Duodenal mucosa (tissue), 2 donors: ENCODE measurements around the gene NMT1.
A peak's percentile ranks its signal among the peaks of the same experiment; 100 is the strongest.

Source experiments
- H3K27ac ChIP-seq: one replicate; pipeline ENCODE4 v1.7.0; 2013; ENCODE audit warnings: low read depth, low read length
- H3K27me3 ChIP-seq, 2 donors: one replicate each; pipeline ENCODE4 v1.7.0; 2013; ENCODE audit warnings: low read length in 2 of 2, control low read depth in 1 of 2; ENCODE audit not compliant: insufficient read depth in 2 of 2, control insufficient read depth in 1 of 2
- H3K36me3 ChIP-seq, 2 donors: one replicate each; pipeline ENCODE4 v1.7.0; 2013; ENCODE audit warnings: low read length in 2 of 2, control low read depth in 1 of 2; ENCODE audit not compliant: insufficient read depth in 2 of 2, control insufficient read depth in 1 of 2
- H3K4me1 ChIP-seq, 2 donors: one replicate each; pipeline ENCODE4 v1.7.0; 2013; ENCODE audit warnings: low read length in 2 of 2, control low read depth in 1 of 2; ENCODE audit not compliant: insufficient read depth in 2 of 2, control insufficient read depth in 1 of 2
- H3K4me3 ChIP-seq, 2 donors: one replicate each; pipeline ENCODE4 v1.7.0; 2013; ENCODE audit warnings: low read length in 2 of 2, low read depth in 1 of 2
- H3K9ac ChIP-seq, 2 donors: one replicate each; pipeline ENCODE4 v1.7.0; 2013; ENCODE audit warnings: low read length in 2 of 2, low read depth in 1 of 2
- H3K9me3 ChIP-seq, 2 donors: one replicate each; pipeline ENCODE4 v1.7.0; 2013; ENCODE audit warnings: low read length in 2 of 2, control low read depth in 1 of 2; ENCODE audit not compliant: control insufficient read depth in 1 of 2

The NMT1 gene

DNA sequence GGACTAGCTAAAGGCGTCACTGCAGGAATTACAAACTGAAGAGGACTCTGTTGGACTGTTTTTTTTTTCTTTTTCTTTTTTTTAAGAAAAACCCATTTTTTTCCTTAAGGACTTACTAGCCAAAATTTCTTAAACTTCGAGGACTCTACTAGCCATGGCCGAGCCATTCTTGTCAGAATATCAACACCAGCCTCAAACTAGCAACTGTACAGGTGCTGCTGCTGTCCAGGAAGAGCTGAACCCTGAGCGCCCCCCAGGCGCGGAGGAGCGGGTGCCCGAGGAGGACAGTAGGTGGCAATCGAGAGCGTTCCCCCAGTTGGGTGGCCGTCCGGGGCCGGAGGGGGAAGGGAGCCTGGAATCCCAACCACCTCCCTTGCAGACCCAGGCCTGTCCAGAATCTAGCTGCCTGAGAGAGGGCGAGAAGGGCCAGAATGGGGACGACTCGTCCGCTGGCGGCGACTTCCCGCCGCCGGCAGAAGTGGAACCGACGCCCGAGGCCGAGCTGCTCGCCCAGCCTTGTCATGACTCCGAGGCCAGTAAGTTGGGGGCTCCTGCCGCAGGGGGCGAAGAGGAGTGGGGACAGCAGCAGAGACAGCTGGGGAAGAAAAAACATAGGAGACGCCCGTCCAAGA, 88.0 kb downstream of the NMT1 start:
- Histone ChIP-seq H3K9me3 (no peaks in the 10 kb centered on the region), H3K27me3 (no peaks in the 10 kb centered on the region), H3K27ac (peak overlapping the region; percentile 89), H3K9ac (peak overlapping the region; percentile 86 to 96), H3K4me3 (peak overlapping the region; percentile 82 to 97), H3K4me1 (peaks cover 37 to 39% of the 10 kb centered on the region in 2 donors), H3K36me3 (no peaks in the 10 kb centered on the region)

DNA sequence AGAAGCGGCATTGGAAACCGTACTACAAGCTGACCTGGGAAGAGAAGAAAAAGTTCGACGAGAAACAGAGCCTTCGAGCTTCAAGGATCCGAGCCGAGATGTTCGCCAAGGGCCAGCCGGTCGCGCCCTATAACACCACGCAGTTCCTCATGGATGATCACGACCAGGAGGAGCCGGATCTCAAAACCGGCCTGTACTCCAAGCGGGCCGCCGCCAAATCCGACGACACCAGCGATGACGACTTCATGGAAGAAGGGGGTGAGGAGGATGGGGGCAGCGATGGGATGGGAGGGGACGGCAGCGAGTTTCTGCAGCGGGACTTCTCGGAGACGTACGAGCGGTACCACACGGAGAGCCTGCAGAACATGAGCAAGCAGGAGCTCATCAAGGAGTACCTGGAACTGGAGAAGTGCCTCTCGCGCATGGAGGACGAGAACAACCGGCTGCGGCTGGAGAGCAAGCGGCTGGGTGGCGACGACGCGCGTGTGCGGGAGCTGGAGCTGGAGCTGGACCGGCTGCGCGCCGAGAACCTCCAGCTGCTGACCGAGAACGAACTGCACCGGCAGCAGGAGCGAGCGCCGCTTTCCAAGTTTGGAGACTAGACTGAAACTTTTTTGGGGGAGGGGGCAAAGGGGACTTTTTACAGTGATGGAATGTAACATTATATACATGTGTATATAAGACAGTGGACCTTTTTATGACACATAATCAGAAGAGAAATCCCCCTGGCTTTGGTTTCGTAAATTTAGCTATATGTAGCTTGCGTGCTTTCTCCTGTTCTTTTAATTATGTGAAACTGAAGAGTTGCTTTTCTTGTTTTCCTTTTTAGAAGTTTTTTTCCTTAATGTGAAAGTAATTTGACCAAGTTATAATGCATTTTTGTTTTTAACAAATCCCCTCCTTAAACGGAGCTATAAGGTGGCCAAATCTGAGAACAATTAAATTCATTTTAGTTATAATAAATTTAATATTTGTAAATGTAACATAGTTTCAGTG, 88.8 kb downstream of the NMT1 start:
- no peaks in the 10 kb centered on the region for H3K9me3 ChIP-seq
- H3K9ac ChIP-seq = peak overlapping the region; percentile 86 to 96
- peaks cover 32 to 34% of the 10 kb centered on the region in 2 donors for H3K4me1 ChIP-seq
- peak overlapping the region; percentile 82 to 97 for H3K4me3 ChIP-seq
- no peaks in the 10 kb centered on the region for H3K27me3 ChIP-seq
- H3K36me3 ChIP-seq = no peaks in the 10 kb centered on the region
- H3K27ac ChIP-seq = peak overlapping the region; percentile 89

DNA sequence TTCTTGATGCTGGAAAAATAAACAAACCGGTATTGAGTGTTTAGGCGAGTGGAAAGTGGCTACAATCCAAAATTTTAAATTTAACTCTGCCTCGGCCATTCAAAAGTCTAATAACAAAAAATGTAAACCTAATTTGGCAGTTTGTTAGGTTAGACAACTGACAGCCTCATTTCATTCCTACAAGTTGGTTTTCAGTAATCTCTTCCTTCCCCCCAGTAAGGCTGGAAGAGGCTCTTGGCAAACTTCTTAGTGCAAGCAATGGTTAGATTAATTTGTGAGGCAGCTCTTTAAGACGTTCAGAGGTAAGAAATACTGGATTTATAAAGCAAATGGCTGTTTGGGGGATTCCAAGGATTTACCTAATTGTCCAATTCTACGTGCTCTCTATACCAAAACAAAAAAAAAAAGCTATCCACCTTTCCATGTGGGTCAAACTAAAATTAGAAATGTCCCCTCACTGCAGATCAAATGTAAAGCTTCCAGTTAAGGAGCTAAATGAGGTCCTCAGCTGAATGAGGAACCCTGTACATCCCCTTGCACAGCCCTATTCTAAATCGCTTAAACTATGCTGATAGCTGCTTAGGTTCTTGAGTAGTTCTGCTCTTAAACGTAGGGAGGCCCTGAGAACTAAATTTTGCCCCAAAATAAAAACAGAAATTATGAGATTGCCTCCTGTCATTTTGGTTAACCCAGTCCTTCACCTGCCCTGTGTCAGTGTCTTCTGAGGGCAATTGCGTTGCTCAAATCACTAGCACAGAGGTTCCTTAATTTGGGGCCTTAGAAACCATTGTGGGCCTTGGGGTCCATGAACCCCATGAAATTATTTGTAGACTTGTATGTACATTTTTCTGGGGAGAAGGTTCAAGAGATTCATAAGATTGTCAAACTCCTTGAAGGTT, 90.0 kb downstream of the NMT1 start:
- Histone ChIP-seq H3K4me1 (peaks cover 24 to 29% of the 10 kb centered on the region in 2 donors), H3K27me3 (no peaks in the 10 kb centered on the region), H3K4me3 (peak overlapping the region; percentile 82 to 97), H3K36me3 (no peaks in the 10 kb centered on the region), H3K9me3 (no peaks in the 10 kb centered on the region), H3K9ac (peak overlapping the region; percentile 16 to 52), H3K27ac (no peak overlapping the region)

DNA sequence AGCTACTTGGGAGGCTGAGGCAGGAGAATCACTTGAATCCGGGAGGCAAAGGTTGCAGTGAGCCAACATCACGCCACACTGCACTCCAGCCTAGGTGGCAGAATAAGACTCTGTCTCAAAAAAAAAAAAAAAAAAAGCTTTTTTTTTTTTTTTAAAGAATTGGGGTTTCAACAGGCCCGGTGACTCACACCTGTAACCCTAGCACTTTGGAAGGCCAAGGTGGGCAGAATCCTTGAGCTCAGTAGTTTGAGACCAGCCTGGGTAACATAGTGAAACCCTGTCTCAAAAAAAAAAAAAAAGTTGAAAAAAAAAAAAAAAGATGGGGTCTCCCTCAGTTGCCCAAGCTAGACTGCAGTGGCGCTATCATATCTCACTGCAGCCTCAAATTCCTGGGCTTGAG, 93.9 kb downstream of the NMT1 start:
- Histone ChIP-seq H3K36me3 (no peaks in the 10 kb centered on the region), H3K9ac (no peak overlapping the region), H3K4me3 (no peak overlapping the region), H3K4me1 (peaks cover 31 to 34% of the 10 kb centered on the region in 2 donors), H3K9me3 (no peaks in the 10 kb centered on the region), H3K27ac (no peak overlapping the region), H3K27me3 (no peaks in the 10 kb centered on the region)

DNA sequence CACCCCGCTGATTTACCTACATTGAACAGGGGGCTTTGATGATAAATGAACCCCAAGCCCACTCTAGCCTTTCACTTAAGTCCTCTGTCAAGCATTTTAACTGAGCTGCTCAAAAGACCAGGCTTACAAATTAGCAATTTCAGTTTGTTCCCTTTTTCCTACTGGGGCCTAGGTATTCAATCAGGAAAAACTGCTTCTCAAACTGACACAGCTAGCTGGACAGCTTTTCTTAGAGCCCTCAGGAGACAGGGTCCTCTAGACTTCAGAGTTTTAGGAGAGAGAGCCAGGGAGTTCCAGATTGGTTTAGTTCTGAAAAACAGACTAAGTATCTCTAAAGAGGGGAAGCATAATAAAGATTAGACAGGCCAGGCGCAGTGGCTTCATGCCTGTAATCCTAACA, 94.4 kb downstream of the NMT1 start:
- Histone ChIP-seq H3K27ac (no peak overlapping the region), H3K36me3 (no peaks in the 10 kb centered on the region), H3K9ac (no peak overlapping the region), H3K4me1 (peaks cover 32 to 36% of the 10 kb centered on the region in 2 donors), H3K4me3 (no peak overlapping the region), H3K9me3 (no peaks in the 10 kb centered on the region), H3K27me3 (no peaks in the 10 kb centered on the region)

DNA sequence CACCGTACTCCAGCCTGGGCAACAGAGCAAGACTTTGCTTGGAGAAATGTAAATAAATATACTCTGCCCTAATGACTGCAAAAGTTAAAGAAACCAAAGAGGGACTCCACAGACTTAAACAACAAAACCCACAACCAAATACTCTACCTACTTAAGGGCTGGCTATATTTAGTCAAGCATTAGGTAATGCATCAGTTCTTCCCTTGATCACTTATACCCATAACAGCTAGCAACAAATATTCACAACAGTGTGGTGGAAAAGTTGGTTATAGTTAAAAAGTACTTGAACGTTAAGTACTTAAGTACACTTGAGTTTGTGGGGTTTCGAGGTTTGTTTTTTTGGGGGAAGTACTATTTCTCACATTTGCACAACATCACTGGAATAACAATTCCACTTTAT, 95.1 kb downstream of the NMT1 start:
- Histone ChIP-seq H3K27ac (no peak overlapping the region), H3K9ac (no peak overlapping the region), H3K4me1 (peaks cover 25 to 28% of the 10 kb centered on the region in 2 donors), H3K36me3 (no peaks in the 10 kb centered on the region), H3K27me3 (no peaks in the 10 kb centered on the region), H3K9me3 (peaks cover 0 to 2% of the 10 kb centered on the region in 2 donors), H3K4me3 (no peak overlapping the region)
